A673 (cell line): ENCODE data around the gene EFCAB8.

Source experiments
- EZH2 ChIP-seq: fragments of 200-600 bp; sonication (generic); IDR thresholded peaks from 2 replicates; pipeline ENCODE4 v1.6.1; 2017; ENCODE audit warnings: borderline replicate concordance, low read depth, mild to moderate bottlenecking, mixed read lengths, antibody characterized with exemption, low read length; ENCODE audit not compliant: poor library complexity, severe bottlenecking
- TF ChIP-seq, protein P1 (sequence below): fragments of 300-800, 200-600 bp; sonication (generic); conservative IDR thresholded peaks from 2 replicates; pipeline ENCODE4 v1.5.1; 2017; ENCODE audit warnings: low read depth, mild to moderate bottlenecking, antibody characterized with exemption, low read length, moderate library complexity, mixed read lengths

DNA sequence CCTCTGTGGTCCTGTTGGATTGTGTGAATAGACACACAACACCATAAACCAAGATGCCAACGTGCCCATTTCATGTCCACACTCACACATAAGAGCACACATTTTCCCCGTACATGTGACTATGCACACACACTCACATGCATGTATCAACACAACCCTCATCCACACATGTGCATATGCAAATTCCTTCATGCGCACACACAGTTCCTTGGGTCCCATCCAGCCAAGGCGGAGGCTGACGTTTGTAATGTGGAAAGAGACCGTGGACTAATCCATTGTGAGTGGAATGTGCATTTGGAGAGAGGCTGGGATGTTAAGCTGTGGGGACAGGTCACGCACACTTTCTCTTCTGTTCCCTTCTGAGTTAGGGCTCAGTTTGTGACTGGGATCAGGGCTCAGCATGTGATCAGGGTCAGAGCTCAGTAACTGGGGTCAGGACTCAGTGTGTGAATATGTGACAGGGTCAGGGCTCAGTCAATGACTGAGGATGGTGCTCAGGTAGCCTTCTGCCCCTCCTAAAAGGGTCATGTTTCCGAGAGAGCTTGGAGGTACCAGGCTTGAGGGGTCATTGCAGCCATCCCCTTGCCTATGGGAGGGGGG lies 148.2 kb downstream of the EFCAB8 start:
- TF ChIP-seq, protein P1, sequence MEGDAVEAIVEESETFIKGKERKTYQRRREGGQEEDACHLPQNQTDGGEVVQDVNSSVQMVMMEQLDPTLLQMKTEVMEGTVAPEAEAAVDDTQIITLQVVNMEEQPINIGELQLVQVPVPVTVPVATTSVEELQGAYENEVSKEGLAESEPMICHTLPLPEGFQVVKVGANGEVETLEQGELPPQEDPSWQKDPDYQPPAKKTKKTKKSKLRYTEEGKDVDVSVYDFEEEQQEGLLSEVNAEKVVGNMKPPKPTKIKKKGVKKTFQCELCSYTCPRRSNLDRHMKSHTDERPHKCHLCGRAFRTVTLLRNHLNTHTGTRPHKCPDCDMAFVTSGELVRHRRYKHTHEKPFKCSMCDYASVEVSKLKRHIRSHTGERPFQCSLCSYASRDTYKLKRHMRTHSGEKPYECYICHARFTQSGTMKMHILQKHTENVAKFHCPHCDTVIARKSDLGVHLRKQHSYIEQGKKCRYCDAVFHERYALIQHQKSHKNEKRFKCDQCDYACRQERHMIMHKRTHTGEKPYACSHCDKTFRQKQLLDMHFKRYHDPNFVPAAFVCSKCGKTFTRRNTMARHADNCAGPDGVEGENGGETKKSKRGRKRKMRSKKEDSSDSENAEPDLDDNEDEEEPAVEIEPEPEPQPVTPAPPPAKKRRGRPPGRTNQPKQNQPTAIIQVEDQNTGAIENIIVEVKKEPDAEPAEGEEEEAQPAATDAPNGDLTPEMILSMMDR, result no peak
- no peak for TF ChIP-seq EZH2
